SIG-M5 treated with dmso at 0.1 percent for 504 hours (cell line): Measurements from ENCODE around the gene CACNA1I.

Experiments
- DNase-seq: peaks from one replicate; lab custom pipeline; 2025; ENCODE audit not compliant: unreplicated experiment; lab: John Stamatoyannopoulos, UW

CACNA1I gene

DNA sequence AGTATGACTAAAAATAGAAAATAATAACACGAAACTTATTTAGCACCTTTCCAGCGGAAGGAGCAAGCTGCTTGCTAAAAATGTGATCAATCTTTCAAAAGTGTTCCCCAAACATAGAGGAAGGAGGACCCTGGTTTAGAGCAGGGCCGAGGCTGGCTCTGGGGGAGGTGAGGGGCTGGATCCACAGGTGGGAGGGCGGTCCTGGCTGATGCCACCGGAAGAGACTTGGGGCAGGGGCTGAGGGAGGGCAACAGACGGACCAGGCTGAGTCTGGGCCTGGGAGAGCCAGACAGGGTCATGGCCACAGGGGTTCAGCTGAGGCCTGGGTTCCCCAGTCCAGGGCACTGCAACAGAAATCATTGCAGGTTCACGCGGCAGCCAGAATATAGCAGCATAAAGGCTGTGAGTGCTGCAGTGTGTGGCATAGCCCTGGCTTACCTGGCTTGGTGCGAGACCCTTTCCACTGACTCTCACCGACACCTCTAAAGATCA, 143.3 kb downstream of the CACNA1I start:
- no peak for DNase-seq

DNA sequence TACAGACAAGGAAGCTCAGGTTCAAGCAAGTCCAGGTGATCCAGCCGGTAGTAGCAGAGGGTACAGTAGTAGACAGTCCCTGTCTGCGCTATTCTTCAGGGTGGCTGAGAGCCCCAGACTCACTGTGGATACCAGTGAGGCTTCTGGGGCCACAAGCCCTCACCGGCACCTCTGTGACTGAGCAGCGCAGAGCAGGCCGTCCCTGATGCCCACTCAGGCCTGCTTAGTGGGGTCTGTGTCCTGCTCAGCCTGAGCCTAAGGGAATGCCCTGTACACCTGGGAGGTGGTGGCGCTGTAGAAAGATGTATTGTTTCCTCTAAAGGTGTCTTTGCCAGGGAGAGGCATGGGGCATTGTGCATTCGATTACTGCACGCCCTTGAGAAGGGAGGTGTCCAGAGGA, 143.8 kb downstream of the CACNA1I start:
- no peak for DNase-seq

DNA sequence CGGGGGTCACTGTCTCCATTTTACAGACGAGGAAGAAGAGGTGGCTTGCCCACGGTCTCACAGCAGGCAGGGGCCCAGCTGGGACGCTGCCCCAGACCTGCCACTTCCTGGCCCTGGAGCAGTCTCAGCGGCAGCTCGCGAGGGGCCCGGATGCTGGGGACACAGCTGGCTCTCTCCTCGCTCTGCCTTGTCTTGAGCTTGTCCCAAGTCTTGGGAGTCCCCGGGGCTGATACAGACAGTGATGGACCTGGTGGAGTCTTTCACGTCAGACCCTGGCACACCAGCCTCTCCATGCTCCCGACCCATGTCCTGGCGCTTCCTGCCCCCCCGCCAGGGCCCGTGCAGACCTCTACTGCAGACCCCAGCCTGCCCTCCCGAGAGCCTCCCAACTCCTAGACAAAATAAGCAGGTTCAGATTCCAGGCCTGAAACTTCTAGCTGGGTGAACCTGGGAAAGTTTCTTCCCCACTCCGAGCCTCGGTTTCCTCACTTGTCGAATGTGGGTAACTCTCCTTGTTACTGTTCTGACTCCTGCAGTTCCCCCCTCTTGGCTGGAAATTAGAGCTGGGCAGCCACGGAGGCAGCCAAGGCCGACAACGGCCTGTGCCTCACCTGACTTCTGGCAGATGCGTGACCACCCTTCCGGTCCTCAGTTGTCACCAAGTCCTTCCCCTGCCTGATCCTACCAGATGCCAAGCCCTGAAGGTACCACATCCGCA, 145.4 kb downstream of the CACNA1I start:
- no peak for DNase-seq

DNA sequence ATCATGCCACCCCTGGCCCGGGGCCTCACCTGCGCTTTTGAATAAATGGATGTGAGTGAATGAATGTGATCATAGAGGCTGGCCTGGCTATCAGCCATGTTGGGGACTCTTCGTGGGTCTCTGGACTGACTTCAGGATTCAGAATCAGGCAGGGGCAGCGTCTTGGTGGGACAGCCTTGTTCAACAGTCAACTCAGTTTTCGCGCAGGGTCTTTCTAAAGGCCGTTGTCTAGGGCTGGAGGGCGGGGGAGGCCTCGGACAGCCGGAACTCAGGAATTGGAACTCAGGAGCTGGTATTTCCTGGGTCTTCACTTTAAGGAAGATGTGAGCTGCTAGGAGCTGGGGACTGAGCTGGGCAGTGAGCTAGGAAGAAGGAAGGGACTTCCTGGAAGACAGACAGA, 146.0 kb downstream of the CACNA1I start:
- DNase-seq = no peak

DNA sequence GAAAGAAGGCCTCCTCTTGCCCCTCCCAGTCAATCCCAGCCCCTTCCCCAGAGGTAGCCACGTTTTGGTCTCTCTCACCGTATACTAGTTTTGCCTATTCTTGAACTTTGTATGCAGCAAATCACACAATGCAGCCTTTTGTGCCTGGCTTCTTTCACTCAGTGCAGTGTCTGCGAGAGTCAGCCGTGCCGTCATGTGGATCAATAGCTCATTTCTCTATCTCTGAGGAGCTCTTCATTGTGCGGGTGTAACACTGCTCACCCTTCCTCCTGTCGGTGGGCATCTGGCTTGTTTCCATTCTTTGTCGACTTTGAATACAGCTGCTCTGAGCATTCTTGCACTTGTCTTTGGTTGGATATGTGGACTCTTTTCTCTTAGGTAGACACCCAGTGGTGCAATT, 146.5 kb downstream of the CACNA1I start:
- no peak for DNase-seq

DNA sequence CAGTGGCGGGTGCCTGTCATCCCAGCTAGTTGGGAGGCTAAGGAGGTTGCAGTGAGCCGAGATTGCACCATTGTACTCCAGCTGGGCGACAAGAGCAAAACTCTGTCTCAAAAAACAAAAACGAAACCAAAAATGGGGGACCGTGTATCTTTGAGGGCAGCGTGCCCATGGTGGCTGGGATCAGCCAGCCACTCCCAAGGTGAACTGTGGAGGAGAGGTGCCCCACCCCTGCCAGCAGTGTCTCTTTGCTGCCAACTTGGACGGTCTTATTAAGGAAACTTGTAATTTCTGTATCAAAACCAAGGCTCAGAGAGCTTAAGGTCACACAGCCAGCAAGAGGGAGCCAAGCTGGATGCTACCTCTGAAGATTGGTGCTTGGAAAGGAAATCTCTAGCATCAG, 147.7 kb downstream of the CACNA1I start:
- no peak for DNase-seq

DNA sequence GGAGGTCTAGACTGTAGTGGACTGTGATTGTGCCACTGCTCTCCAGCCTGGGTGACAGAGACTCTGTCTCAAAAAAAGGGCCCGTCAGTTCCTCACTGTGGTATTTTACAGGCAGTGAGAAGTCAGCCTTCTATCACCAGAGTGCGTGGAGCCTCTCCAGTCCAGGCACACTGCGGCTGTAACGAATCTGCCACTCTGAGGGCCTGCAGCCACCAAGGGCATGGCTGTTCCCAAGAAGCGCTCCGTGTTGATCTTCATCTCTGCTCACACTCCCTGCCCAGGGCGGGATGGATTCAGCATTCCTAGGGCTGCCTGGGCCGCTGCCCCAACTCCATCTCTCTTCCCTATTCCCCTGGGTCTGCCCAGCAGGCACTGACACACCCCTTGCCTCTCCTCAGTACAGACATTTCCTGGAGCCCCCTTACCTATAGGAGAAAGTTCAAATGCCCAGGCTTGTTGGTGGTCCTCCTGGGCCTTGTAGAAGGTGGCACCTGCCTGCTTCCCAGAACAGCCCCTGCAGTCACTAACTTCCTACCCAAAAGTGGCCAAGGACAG, 148.4 kb downstream of the CACNA1I start:
- no peak for DNase-seq

DNA sequence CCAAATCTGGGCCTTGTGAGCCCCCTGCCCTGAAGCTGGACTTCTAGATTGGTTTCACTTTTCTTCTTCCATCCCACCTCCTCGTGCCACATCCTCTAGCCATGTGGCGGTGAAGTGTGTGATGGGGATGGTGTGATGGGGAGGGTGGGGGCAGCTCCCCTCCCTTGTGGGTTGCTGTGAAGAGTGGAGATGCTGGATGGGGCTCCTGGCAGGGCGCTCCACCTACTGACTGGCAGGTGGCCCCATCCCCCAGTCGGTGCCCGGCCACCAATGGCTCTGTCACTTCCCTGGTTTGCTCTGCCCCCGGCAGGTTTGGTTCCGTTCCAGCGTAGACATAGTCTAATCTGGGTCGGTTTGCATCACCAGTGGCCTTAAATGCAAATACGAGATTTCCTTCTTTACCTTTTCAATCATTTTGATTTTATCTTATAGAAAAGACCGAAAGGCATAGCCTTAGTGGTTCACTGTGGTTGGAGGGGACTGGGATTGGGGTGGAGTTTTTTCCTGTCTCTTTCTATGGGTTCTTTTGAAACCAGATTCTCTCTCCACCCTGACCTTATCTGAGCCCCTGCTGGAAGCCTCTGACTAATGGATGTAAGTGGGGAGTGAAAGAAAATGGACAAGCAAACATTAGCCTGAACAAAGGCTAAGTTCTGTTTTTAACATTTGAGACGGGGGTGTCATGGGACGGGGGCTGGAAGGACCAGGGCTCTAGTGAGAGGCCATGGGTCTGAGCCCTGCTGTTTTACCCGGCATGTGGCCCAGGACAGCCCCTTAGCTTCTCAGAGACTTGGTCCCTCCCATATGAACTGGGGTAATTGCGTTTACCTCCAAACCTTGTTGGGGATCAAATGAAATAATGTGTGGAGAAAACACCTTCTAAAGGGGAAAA, 149.3 kb downstream of the CACNA1I start:
- DNase-seq = no peak

DNA sequence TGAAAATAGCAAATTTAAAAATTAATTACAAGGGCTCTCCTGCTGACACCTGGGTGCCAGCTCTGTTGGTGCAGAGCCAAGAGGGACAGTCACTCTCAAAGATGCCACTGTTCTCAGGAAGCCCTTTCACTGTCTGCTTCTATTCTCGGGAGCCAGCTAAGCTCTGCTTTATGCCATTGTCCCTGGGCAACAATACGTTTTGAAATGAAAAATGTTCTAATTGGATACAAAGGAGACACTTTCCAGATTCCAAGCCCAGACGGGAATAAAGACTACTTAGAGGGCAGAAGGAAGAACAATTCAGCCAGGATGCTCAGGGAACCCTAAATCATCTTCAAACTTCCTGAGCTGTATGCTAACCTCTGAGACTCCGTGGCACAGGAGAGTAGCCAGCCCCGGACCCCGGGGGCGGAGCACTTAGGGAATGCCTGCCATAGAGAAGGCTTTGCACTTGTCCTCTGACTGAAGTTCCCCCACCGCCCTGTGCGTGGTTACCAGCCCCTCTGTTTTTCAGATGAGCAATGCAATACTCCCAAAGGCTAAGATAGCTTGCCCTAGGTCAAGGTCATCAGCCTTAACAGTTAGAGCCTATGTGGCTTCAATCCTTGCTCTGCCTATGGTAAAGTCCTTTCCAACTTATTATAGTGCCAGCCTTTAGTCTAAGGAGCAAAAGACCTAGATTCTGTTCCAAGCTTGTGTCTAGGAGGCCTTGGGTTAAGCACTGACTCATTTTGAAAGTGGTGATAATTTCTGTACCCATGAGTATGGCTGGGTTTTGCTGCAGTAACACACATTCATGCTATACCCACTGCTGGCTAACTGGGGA, 150.9 kb downstream of the CACNA1I start:
- DNase-seq = no peak

DNA sequence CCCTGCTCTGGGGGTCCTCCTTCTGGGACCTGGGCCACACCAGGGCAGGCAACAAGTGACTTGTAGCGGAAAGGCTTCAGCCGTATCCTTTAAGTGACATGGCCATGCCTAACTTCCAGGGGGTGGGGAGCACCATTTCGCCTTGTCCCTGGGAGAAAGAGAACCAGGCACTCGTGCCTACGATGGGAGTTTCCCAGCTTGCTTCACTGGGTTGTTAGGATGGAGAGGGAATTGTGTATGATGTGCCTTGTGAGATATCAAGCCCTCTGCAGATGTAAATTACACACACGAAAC, 151.4 kb downstream of the CACNA1I start:
- no peak for DNase-seq

DNA sequence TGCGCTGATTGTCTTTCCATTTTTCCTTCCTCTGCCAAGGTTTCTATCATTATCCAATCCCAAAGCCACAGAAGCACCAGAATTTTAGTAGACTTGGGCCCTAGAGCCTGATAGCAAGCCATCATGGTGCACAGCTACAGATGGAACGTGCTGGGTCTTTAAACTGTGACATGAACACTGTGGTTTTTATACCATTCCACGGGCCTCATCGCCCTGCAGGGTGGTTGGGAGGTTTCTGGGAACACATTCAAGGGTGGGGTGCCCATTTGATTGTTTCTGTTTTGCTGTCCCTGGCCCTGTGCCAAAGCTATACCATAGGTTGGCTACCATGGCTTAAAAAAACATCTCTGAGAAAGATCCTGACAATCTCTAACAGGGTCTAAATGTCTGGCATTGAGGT, 151.9 kb downstream of the CACNA1I start:
- no peak for DNase-seq

DNA sequence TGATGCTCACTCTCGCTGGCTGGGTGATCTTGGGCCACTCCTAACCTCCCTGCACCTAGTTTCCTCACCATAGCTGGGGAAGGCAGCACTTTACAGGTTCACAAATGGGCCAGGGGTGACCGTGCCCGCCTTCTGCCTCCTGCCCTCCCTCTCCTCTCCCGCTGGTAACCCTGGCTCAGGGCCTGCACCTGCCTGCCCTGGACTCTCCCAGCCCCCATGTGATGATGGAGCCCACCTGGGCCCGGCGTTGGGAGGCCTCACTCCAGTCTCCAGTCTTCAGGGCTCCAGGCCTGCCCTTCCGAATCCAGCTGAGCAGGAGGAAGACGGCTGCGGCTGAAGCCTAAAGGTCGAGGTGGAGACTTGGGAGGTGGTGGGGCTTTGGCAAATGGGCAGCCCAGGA, 152.9 kb downstream of the CACNA1I start:
- no peak for DNase-seq

DNA sequence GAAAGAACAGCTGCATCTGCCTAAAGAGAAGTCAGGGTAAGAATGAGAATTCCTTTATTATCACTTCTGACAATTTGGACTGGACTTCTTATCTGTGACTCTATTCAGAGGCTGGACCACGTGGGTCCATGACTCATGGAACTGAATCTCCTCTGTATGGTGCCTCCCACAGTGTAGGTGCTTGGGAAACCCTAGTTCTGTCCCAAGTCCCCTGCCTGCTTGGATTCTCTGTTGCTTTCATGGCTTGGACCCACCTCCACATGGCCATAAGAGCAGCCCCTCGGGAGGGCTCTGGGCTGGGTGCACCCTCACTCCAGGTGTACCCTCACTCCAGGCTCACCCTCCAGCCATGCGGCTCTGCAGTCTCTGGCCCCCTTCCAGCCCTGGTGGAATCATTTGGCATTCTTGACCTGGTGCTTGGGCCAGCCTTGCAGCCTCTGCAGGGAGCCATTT, 153.4 kb downstream of the CACNA1I start:
- DNase-seq = no peak

DNA sequence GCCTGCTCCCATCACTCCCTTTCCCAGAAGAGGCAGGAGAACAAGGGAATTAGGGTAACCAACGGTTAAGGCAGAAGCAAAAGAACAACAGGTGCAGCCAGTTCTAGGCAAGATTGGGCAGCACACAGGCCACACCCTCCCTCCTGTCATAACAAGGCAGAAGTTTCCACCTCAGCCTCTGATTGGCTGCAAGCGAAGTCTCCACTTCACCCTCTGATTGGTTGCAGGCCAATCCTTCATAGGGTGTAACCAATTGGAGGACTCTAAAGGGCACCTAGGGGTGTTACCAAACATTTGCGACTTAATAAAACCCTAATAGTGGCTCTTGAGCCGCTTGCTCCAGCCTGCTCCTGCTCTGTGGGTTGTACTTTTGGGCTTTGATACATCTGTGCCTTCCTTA, 153.8 kb downstream of the CACNA1I start:
- no peak for DNase-seq

DNA sequence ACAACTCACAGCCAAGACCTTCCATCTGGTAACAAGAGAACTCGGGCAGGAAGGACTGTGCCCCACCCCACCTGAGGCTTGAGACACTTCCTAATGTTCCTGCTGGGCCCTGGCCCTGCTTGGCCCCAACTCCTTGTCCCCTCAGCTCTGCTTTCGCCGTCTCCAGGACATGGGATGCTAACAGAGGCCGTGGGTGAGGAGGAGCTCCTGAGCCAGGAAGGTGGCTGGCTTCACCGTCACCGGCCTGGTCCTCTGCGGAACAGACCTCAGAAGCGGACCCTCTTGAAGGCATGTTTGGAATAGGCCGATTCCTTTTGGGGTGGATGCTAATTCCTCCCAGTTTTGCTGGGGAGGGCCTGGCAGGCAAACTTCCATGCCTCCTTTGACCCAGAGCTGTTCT, 154.3 kb downstream of the CACNA1I start:
- no peak for DNase-seq

DNA sequence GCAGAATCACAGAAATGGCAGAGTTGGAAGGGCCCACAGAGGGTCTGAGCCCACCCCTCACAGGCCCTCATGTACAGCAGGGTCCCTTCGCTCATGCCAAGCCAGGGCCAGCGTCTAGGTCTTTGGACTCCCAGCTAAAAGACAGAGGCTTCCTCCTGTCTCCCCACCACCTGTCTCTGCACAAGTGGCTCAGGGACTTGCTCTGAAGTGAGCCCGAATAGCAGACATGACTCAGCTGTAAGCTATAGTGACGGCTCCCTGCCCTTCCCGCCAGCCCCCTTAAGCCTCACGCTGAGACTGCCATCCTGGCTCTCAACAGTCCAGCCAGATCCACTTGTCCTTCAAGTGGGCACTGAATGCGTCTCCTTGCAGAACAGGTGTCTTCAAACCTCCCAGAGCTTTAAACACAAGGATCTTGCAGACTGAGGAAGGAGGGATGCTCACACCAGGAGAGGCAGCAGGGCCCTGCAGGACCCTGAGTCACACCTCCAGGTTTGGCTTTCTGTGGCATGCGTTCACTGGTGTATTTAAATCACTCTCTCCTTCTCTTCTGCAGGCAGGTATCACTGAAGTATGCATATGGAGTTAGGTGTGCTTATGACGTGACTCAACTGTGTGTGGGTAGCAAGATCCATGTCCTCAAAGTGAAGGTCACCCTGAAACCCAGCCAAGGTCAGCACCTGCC, 154.9 kb downstream of the CACNA1I start:
- no peak for DNase-seq

DNA sequence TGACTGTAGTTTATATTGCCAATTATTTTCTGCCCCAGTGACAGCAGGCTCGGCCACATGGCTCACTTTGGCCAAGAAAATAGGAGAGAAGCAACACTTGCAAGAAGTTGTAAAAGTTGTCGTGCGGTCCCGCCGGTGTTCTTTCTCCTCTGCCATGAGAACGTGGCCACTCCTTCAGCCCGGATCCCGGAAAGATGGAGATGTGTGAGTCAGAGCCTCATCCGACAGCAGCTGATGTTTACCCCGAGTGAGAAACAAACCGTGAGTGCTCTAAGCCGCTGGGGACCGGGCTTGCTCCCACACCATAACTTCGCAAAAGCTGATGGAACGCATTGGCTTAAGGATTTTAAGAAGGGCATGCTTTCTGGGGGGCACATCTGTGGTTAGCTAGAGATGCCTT, 157.0 kb downstream of the CACNA1I start:
- DNase-seq = no peak

DNA sequence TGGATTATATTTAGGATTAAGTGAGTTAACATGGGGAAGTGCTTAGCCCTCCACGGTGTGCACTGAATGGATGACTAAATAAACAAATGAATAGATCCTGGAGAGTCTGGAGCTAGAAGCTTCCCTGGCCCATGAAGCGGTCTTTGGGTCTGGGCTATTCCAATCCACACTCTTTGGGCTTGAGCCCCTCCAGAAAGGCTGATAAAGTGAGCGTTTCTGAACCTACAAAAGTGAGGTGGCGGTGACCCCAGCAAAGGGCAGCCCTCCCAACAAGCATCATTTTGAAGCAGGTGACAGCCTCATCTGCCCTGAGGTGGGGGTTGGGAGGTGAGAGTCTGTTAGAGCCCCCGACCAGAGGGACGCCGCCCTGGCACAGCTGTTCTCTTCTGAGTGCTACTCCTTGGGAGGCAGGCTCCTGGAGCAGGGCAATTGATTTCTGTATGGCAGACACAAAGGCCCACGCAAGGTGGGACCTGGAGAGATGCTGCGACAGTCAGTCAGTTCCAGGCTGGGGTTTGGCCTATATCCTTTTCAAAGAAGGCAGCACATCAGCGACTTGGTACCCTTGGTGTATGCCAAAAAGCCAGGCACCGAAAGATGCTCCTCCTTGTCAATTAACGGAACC, 157.8 kb downstream of the CACNA1I start:
- no peak for DNase-seq

DNA sequence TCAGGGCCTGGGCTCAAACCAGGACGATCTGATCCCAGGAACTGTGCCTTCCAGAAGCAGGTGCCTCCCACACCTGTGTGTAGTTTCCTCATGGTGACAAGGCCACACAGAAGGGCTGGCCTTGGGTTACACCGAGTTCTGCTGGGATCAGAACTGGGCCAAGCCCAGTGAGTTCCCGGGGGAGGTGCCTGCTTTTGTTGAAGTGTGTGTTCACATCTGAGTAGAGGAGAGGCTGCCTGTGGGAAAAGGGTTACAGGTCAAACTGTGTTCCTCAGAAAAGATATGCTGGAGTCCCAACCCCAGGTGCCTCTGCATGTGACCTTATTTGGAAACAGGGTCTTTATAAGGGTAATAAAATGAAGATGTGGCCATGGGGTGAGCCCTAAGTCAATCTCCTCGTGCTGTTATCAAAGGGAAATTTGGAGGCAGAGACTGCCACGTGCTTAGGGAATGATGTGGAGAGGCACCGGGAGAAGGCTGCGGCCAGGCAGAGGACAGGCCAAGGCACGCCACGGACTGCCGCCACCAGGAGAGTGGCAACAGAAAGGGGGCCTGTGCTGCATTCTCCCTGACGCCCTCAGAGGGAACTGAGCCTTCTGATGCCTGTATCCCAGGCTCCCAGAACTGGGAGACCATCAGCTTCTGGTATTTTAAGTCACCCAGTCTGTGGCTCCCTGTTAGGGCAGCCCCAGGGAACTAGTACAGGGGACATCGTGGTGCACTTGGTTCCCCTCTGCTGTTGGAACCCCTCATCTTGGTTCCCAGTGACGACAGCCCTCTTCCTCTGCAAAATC, 158.8 kb downstream of the CACNA1I start:
- DNase-seq = no peak
